ENCODE data around the gene FAR2. TPM values are rescaled to one million over a fixed set of nuclear protein-coding genes. Genes with fewer than 3 reads are reported as not detected.
"Not testable (repeated sequence)": the region's sequence is repeated elsewhere in the genome, so short reads cannot be mapped to it uniquely, and the experiment has no call there.

The FAR2 gene
- total RNA-seq, 1 experiment from 2014 or later: 11.0 TPM

GRCh38 chr12:29167445-29167844 is 18.4 kb downstream of the FAR2 start:
- intact Hi-C loops (cut with micrococcal nuclease; ENCODE audit: unreplicated experiment): no loop called here
- Histone ChIP-seq H3K4me2 (no peak overlapping the region), H3K4me1 (replicated peaks; ENCODE audit: insufficient read depth) (peaks cover 14% of the 10 kb centered on the region), H3K9me3 (ENCODE audit: insufficient read depth, low read depth) (no peaks in the 10 kb centered on the region), H2AFZ (no peak overlapping the region), H3F3A (ENCODE audit: insufficient read depth, low read depth) (no peaks in the 10 kb centered on the region), H3K4me3 (no peak overlapping the region), H4K20me1 (ENCODE audit: insufficient read depth) (no peaks in the 10 kb centered on the region), H3K9me2 (ENCODE audit: insufficient read depth) (no peaks in the 10 kb centered on the region), H3K27me3 (ENCODE audit: insufficient read depth, low read depth) (no peaks in the 10 kb centered on the region), H3K27ac (no peak overlapping the region), H3K36me3 (ENCODE audit: low read depth) (no peaks in the 10 kb centered on the region), H3K79me2 (ENCODE audit: low read depth) (no peaks in the 10 kb centered on the region)
- no peak for TF ChIP-seq CTCF (conservative IDR thresholded peaks at IDR 0.05)
- TF ChIP-seq EZH2 (IDR thresholded peaks at IDR 0.05; ENCODE audit: low read depth): no peak
- DNase-seq: no peak
- BruUV-seq (replicated peaks): no TSS peak
- ChIA-PET POLR2A (ENCODE audit: unreplicated experiment) (no interaction called here), CTCF (no interaction called here)

GRCh38 chr12:29167988-29168387 is 18.9 kb downstream of the FAR2 start:
- no peak overlapping the region for H2AFZ ChIP-seq
- H3K79me2 ChIP-seq (ENCODE audit: low read depth): no peaks in the 10 kb centered on the region
- H3K9me3 ChIP-seq (ENCODE audit: insufficient read depth, low read depth): no peaks in the 10 kb centered on the region
- H3K36me3 ChIP-seq (ENCODE audit: low read depth): no peaks in the 10 kb centered on the region
- POLR2A ChIA-PET (ENCODE audit: unreplicated experiment): no interaction called here
- no TSS peak for BruUV-seq (replicated peaks)
- no peaks in the 10 kb centered on the region for H4K20me1 ChIP-seq (ENCODE audit: insufficient read depth)
- H3K27ac ChIP-seq: no peak overlapping the region
- intact Hi-C loops (cut with micrococcal nuclease; ENCODE audit: unreplicated experiment): no loop called here
- TF ChIP-seq EZH2 (IDR thresholded peaks at IDR 0.05; ENCODE audit: low read depth) (no peak), CTCF (conservative IDR thresholded peaks at IDR 0.05) (no peak)
- H3K27me3 ChIP-seq (ENCODE audit: insufficient read depth, low read depth): no peaks in the 10 kb centered on the region
- no peak overlapping the region for H3K4me2 ChIP-seq
- H3K4me1 ChIP-seq (replicated peaks; ENCODE audit: insufficient read depth): peaks cover 14% of the 10 kb centered on the region
- DNase-seq: no peak
- no peaks in the 10 kb centered on the region for H3F3A ChIP-seq (ENCODE audit: insufficient read depth, low read depth)
- H3K4me3 ChIP-seq: no peak overlapping the region
- no peaks in the 10 kb centered on the region for H3K9me2 ChIP-seq (ENCODE audit: insufficient read depth)
- CTCF ChIA-PET: no interaction called here

GRCh38 chr12:29169978-29170377 is 20.9 kb downstream of the FAR2 start:
- H3K9me2 ChIP-seq (ENCODE audit: insufficient read depth); H3K27me3 ChIP-seq (ENCODE audit: insufficient read depth, low read depth); POLR2A ChIA-PET (ENCODE audit: unreplicated experiment); BruUV-seq (replicated peaks); H2AFZ ChIP-seq; intact Hi-C loops (cut with micrococcal nuclease; ENCODE audit: unreplicated experiment); H3K9me3 ChIP-seq (ENCODE audit: insufficient read depth, low read depth); H3K4me3 ChIP-seq; CTCF ChIA-PET; H3K4me2 ChIP-seq; H3K79me2 ChIP-seq (ENCODE audit: low read depth); DNase-seq; H4K20me1 ChIP-seq (ENCODE audit: insufficient read depth); H3F3A ChIP-seq (ENCODE audit: insufficient read depth, low read depth); H3K27ac ChIP-seq; H3K36me3 ChIP-seq (ENCODE audit: low read depth); H3K4me1 ChIP-seq (replicated peaks; ENCODE audit: insufficient read depth): not testable (repeated sequence)

- CTCF ChIA-PET; H3F3A ChIP-seq (ENCODE audit: insufficient read depth, low read depth): not testable (repeated sequence)
These were observed 21.5 kb downstream of the FAR2 start for GRCh38 chr12:29170478-29171084.

More at GRCh38 chr12:29170478-29171084, 21.5 kb downstream of the FAR2 start:
- H3K4me3 ChIP-seq; H3K4me1 ChIP-seq (replicated peaks; ENCODE audit: insufficient read depth); H3K36me3 ChIP-seq (ENCODE audit: low read depth); H3K9me3 ChIP-seq (ENCODE audit: insufficient read depth, low read depth); H3K27me3 ChIP-seq (ENCODE audit: insufficient read depth, low read depth); H3K4me2 ChIP-seq; H3K79me2 ChIP-seq (ENCODE audit: low read depth); H3K27ac ChIP-seq; BruUV-seq (replicated peaks); POLR2A ChIA-PET (ENCODE audit: unreplicated experiment); intact Hi-C loops (cut with micrococcal nuclease; ENCODE audit: unreplicated experiment); DNase-seq; H2AFZ ChIP-seq; H3K9me2 ChIP-seq (ENCODE audit: insufficient read depth); H4K20me1 ChIP-seq (ENCODE audit: insufficient read depth): not testable (repeated sequence)
